IMR-90 (cell line): ENCODE measurements around the gene AGMO. TPM values are rescaled to one million over a fixed set of nuclear protein-coding genes. Genes with fewer than 3 reads are reported as not detected.

Experiments
- ATAC-seq: fragments of 200-7000 bp; cut with Tn5 transposase; 2 replicates; pipeline ENCODE4 v1.9.1; 2020; ENCODE audit warnings: low read depth, mild to moderate bottlenecking, moderate library complexity
- BruUV-seq: library from RNA; stranded (reverse); fragments of 400-500 nt; replicated peaks from 2 replicates; lab custom pipeline; 2021; lab: Mats Ljungman, UMichigan
- CTCF ChIA-PET: fragments of 300-600 bp; formaldehyde crosslinking; extraction: SDS; loops from one replicate; lab custom pipeline; 2021; ENCODE audit warnings: antibody characterized with exemption; lab: Yijun Ruan, JAX
- POLR2A ChIA-PET: fragments of 300-600 bp; sonication (Branson Sonifier 250); formaldehyde crosslinking; loops from one replicate; lab custom pipeline; 2022; ENCODE audit warnings: antibody characterized with exemption; ENCODE audit not compliant: unreplicated experiment; lab: Charles Lee
- DNase-seq: peaks from one replicate; pipeline ENCODE4 v3.0.0; 2013
- H2AFZ ChIP-seq: replicated peaks from 2 replicates; pipeline ENCODE3; 2013; ENCODE audit warnings: low read length, mild to moderate bottlenecking; ENCODE audit not compliant: poor library complexity
- H2AK5ac ChIP-seq: 2 replicates; pipeline ENCODE4 v1.6.1; 2013; ENCODE audit warnings: low read depth, low read length, inconsistent platforms
- H2AK9ac ChIP-seq: replicated peaks from 2 replicates; pipeline ENCODE3; 2013; ENCODE audit warnings: mild to moderate bottlenecking, low read depth, low read length, moderate library complexity; ENCODE audit not compliant: poor library complexity
- H2BK120ac ChIP-seq: 2 replicates; pipeline ENCODE4 v1.6.1; 2013; ENCODE audit warnings: low read depth, low read length, inconsistent platforms
- H2BK15ac ChIP-seq: 3 replicates; pipeline ENCODE4 v1.6.1; 2013; ENCODE audit warnings: low read depth, low read length, inconsistent platforms
- H2BK20ac ChIP-seq: 2 replicates; pipeline ENCODE4 v1.6.1; 2013; ENCODE audit warnings: low read depth, mild to moderate bottlenecking, inconsistent platforms, low read length, moderate library complexity
- H2BK5ac ChIP-seq: 2 replicates; pipeline ENCODE4 v1.6.1; 2013; ENCODE audit warnings: mild to moderate bottlenecking, low read depth, low read length, inconsistent platforms; ENCODE audit not compliant: poor library complexity, severe bottlenecking
- H3K14ac ChIP-seq: replicated peaks from 2 replicates; pipeline ENCODE4 v1.6.1; 2013; ENCODE audit warnings: low read depth, low read length, inconsistent platforms
- H3K18ac ChIP-seq: 2 replicates; pipeline ENCODE4 v1.6.1; 2013; ENCODE audit warnings: low read depth, low read length, control low read depth
- H3K23ac ChIP-seq: 2 replicates; pipeline ENCODE4 v1.6.1; 2013; ENCODE audit warnings: low read depth, low read length, inconsistent platforms
- H3K27ac ChIP-seq: 2 replicates; pipeline ENCODE4 v1.5.1; 2013; ENCODE audit warnings: mild to moderate bottlenecking, control low read depth, low read length; ENCODE audit not compliant: insufficient read depth
- H3K27me3 ChIP-seq: 2 replicates; pipeline ENCODE4 v1.6.1; 2013; ENCODE audit warnings: low read length; ENCODE audit not compliant: control insufficient read depth, insufficient read depth
- H3K36me3 ChIP-seq: 2 replicates; pipeline ENCODE4 v1.6.1; 2013; ENCODE audit warnings: low read length, mixed read lengths; ENCODE audit not compliant: control insufficient read depth, insufficient read depth
- H3K4ac ChIP-seq: 2 replicates; pipeline ENCODE4 v1.6.1; 2013; ENCODE audit warnings: low read depth, low read length, inconsistent platforms
- H3K4me1 ChIP-seq: 2 replicates; pipeline ENCODE4 v1.6.1; 2013; ENCODE audit warnings: low read length, mixed read lengths; ENCODE audit not compliant: control insufficient read depth, insufficient read depth
- H3K4me2 ChIP-seq: 2 replicates; pipeline ENCODE4 v1.6.1; 2013; ENCODE audit warnings: low read depth, mild to moderate bottlenecking, control low read depth, low read length, moderate library complexity
- H3K4me3 ChIP-seq: 2 replicates; pipeline ENCODE4 v1.5.1; 2013; ENCODE audit warnings: low read depth, mild to moderate bottlenecking, control low read depth, low read length, moderate library complexity; ENCODE audit not compliant: insufficient read depth
- H3K56ac ChIP-seq: 2 replicates; pipeline ENCODE4 v1.6.1; 2013; ENCODE audit warnings: low read length, inconsistent platforms; ENCODE audit not compliant: insufficient read depth; ENCODE audit errors: extremely low read depth
- H3K79me1 ChIP-seq, 2 experiments: 2 replicates each; pipeline ENCODE4 v1.6.1; 2013; ENCODE audit warnings: low read length in 2 of 2, inconsistent platforms in 1 of 2, low read depth in 1 of 2
- H3K9ac ChIP-seq: 2 replicates; pipeline ENCODE4 v1.6.1; 2013; ENCODE audit warnings: low read depth, low read length, control low read depth
- H3K9me1 ChIP-seq: 2 replicates; pipeline ENCODE4 v1.6.1; 2013; ENCODE audit warnings: low read length, inconsistent platforms; ENCODE audit not compliant: insufficient read depth
- H3K9me3 ChIP-seq: 2 replicates; pipeline ENCODE4 v1.6.1; 2013; ENCODE audit warnings: low read length; ENCODE audit not compliant: control insufficient read depth, insufficient read depth
- H4K20me1 ChIP-seq: 2 replicates; pipeline ENCODE4 v1.6.1; 2013; ENCODE audit warnings: low read length, inconsistent platforms; ENCODE audit not compliant: insufficient read depth
- H4K5ac ChIP-seq: 2 replicates; pipeline ENCODE4 v1.6.1; 2013; ENCODE audit warnings: mild to moderate bottlenecking, low read depth, low read length, control low read depth
- H4K8ac ChIP-seq, 2 experiments: 2 replicates each; pipeline ENCODE4 v1.6.1; 2013; ENCODE audit warnings: low read depth in 2 of 2, low read length in 2 of 2, control low read depth in 1 of 2, inconsistent platforms in 1 of 2
- H4K91ac ChIP-seq: 2 replicates; pipeline ENCODE4 v1.6.1; 2013; ENCODE audit warnings: low read depth, low read length, inconsistent platforms; ENCODE audit not compliant: insufficient read depth
- USF2 ChIP-seq: fragments of 150-350 bp; IDR thresholded peaks from 2 replicates; pipeline ENCODE4 v1.6.1; 2017; ENCODE audit warnings: mild to moderate bottlenecking, antibody characterized with exemption, low read length, low read depth
- WGBS, 2 experiments: methylation state at CpG; one replicate each; pipeline versions ENCODE4 v1.1.5 to v1.1.7; 2013; ENCODE audit warnings: missing lambda C conversion rate in 2 of 2; ENCODE audit not compliant: insufficient read length in 1 of 2; ENCODE audit errors: extremely low coverage in 2 of 2; 5-methylcytosine and 5-hydroxymethylcytosine counted together
- dilution Hi-C: fragments of 300-500 bp; cut with HindIII; formaldehyde crosslinking; loops from one replicate; pipeline ENCODE4 v1.14.3; 2018; ENCODE audit warnings: low sequenced_read_pairs; ENCODE audit not compliant: unreplicated experiment
- in situ Hi-C: fragments of 300-500 bp; cut with MboI; formaldehyde crosslinking; loops from 3 replicates; pipeline ENCODE4 v1.14.3; 2019; ENCODE audit warnings: low sequenced_read_pairs, inconsistent platforms, mixed read lengths
- intact Hi-C: fragments of 100-400 bp; cut with micrococcal nuclease; formaldehyde crosslinking; loops from 2 replicates; pipeline ENCODE4 v1.10.0; 2022
- polyA plus RNA-seq, 3 experiments: library from polyadenylated mRNA; depleted of rRNA; stranded (reverse); fragments of >200 nt; gene quantifications; 2 replicates each; pipeline ENCODE4 v1.2.3, GENCODE V29; 2012; ENCODE audit warnings: low replicate concordance in 1 of 3
- total RNA-seq: library from RNA; depleted of rRNA; stranded (reverse); fragments of >200 nt; gene quantifications from 2 replicates; pipeline ENCODE4 v1.2.3, GENCODE V29; 2012

AGMO gene
- total and polyA plus RNA-seq, 2 of the 4 experiments (the other 2 are of a cell fraction) = not detected

DNA sequence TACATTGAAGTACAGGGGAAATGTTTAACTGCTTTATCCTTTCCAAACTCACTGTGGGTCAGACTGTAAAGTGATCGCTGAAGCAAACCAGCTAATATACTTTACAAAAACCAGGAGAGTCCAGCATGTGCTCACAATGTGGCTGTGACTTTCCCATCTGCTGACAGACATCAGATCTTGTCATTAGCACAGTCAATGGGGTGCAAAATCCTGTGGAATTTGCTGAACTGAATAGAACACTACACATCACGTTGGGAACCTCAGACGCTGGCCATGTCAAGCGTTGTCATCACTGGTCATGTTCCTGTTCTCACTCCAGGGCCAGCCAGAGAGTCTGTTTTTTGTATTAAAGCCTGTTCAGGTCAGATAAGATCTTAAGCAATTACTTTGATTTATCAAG lies 83.4 kb downstream of the AGMO start:
- H3K4ac ChIP-seq = no peak overlapping the region
- no peaks in the 10 kb centered on the region for H3K9me1 ChIP-seq
- H3K27ac ChIP-seq = no peak overlapping the region
- POLR2A ChIA-PET = no interaction called here
- H3K18ac ChIP-seq = no peak overlapping the region
- H3K56ac ChIP-seq = no peak overlapping the region
- no peak overlapping the region for H2BK5ac ChIP-seq
- no peak overlapping the region for H3K4me2 ChIP-seq
- H3K23ac ChIP-seq = no peak overlapping the region
- no TSS peak for BruUV-seq
- intact Hi-C loops = no loop called here
- ATAC-seq = no peak
- no peaks in the 10 kb centered on the region for H3K4me1 ChIP-seq
- dilution Hi-C loops = no loop called here
- H3K79me1 ChIP-seq = no peaks in the 10 kb centered on the region
- H3K9ac ChIP-seq = no peak overlapping the region
- no peak overlapping the region for H4K91ac ChIP-seq
- no peak overlapping the region for H3K4me3 ChIP-seq
- no peak overlapping the region for H4K5ac ChIP-seq
- no peak overlapping the region for H2BK20ac ChIP-seq
- no peaks in the 10 kb centered on the region for H4K20me1 ChIP-seq
- no peak for DNase-seq
- H2AK9ac ChIP-seq = no peak overlapping the region
- WGBS, 2 experiments = no CpG with 5 or more reads among the region's 4 CpGs
- no peak overlapping the region for H3K14ac ChIP-seq
- H4K8ac ChIP-seq = no peak overlapping the region
- TF ChIP-seq USF2 = no peak
- in situ Hi-C loops = no loop called here
- no peak overlapping the region for H2BK15ac ChIP-seq
- H3K9me3 ChIP-seq = no peaks in the 10 kb centered on the region
- CTCF ChIA-PET = no interaction called here
- H3K36me3 ChIP-seq = no peaks in the 10 kb centered on the region
- no peak overlapping the region for H2AFZ ChIP-seq
- H3K27me3 ChIP-seq = no peaks in the 10 kb centered on the region
- H2BK120ac ChIP-seq = no peak overlapping the region
- H2AK5ac ChIP-seq = no peak overlapping the region
